ENCODE data around the gene HIVEP3. TPM values are rescaled to one million over a fixed set of nuclear protein-coding genes. Genes with fewer than 3 reads are reported as not detected.

HIVEP3 gene
- total and polyA plus RNA-seq, 4 donors: 7.0 to 14.7 (median 8.8) TPM

GRCh38 chr1:41783189-41783639, 135.5 kb downstream of the HIVEP3 start:
- Histone ChIP-seq H3K9ac (ENCODE audit: insufficient read depth in 1 of 2, low read length in 2 of 2) (no peak overlapping the region), H3K9me3 (ENCODE audit: control insufficient read depth in 4 of 4, insufficient read depth in 3 of 4, low read length in 3 of 4) (no peaks in the 10 kb centered on the region), H3K4me1 (ENCODE audit: control insufficient read depth in 5 of 5, insufficient read depth in 5 of 5, low read length in 5 of 5) (no peaks in the 10 kb centered on the region), H3K4me3 (no peak overlapping the region), H3K27ac (ENCODE audit: low read depth in 1 of 2, low read length in 1 of 2) (no peak overlapping the region), H3K27me3 (ENCODE audit: control insufficient read depth in 3 of 3, insufficient read depth in 3 of 3, low read length in 2 of 3) (no peaks in the 10 kb centered on the region), H3K36me3 (ENCODE audit: control insufficient read depth in 4 of 4, insufficient read depth in 4 of 4, low read length in 4 of 4) (no peaks in the 10 kb centered on the region)
- 57 to 80% methylated on average over 11 of the region's 11 CpGs for WGBS, 2 donors
- no peak for TF ChIP-seq CTCF (IDR thresholded peaks at IDR 0.05; ENCODE audit: control extremely low read depth, extremely low read depth)
- DNase-seq (no peak), ATAC-seq (ENCODE audit: insufficient read depth, low FRiP score) (peak; percentile 47)

- Histone ChIP-seq H3K36me3 (ENCODE audit: control insufficient read depth in 4 of 4, insufficient read depth in 4 of 4, low read length in 4 of 4) (no peaks in the 10 kb centered on the region), H3K4me3 (no peak overlapping the region), H3K9me3 (ENCODE audit: control insufficient read depth in 4 of 4, insufficient read depth in 3 of 4, low read length in 3 of 4) (no peaks in the 10 kb centered on the region), H3K27ac (ENCODE audit: low read depth in 1 of 2, low read length in 1 of 2) (no peak overlapping the region), H3K4me1 (ENCODE audit: control insufficient read depth in 5 of 5, insufficient read depth in 5 of 5, low read length in 5 of 5) (peaks cover 0 to 6% (median 0%) of the 10 kb centered on the region in 5 donors), H3K9ac (ENCODE audit: insufficient read depth in 1 of 2, low read length in 2 of 2) (no peak overlapping the region), H3K27me3 (ENCODE audit: control insufficient read depth in 3 of 3, insufficient read depth in 3 of 3, low read length in 2 of 3) (no peaks in the 10 kb centered on the region)
- WGBS, 2 donors: 96 to 97% methylated on average over 3 of the region's 3 CpGs
- ATAC-seq (ENCODE audit: insufficient read depth, low FRiP score) (no peak), DNase-seq (no peak)
- no peak for TF ChIP-seq CTCF (IDR thresholded peaks at IDR 0.05; ENCODE audit: control extremely low read depth, extremely low read depth)
These were observed 137.8 kb downstream of the HIVEP3 start for GRCh38 chr1:41780916-41781315.

- Histone ChIP-seq H3K4me3 (no peak overlapping the region), H3K27ac (ENCODE audit: low read depth in 1 of 2, low read length in 1 of 2) (no peak overlapping the region), H3K9me3 (ENCODE audit: control insufficient read depth in 4 of 4, insufficient read depth in 3 of 4, low read length in 3 of 4) (no peaks in the 10 kb centered on the region), H3K4me1 (ENCODE audit: control insufficient read depth in 5 of 5, insufficient read depth in 5 of 5, low read length in 5 of 5) (peaks cover 0 to 6% (median 0%) of the 10 kb centered on the region in 5 donors), H3K9ac (ENCODE audit: insufficient read depth in 1 of 2, low read length in 2 of 2) (no peak overlapping the region), H3K36me3 (ENCODE audit: control insufficient read depth in 4 of 4, insufficient read depth in 4 of 4, low read length in 4 of 4) (no peaks in the 10 kb centered on the region), H3K27me3 (ENCODE audit: control insufficient read depth in 3 of 3, insufficient read depth in 3 of 3, low read length in 2 of 3) (no peaks in the 10 kb centered on the region)
- no peak for TF ChIP-seq CTCF (IDR thresholded peaks at IDR 0.05; ENCODE audit: control extremely low read depth, extremely low read depth)
- ATAC-seq (ENCODE audit: insufficient read depth, low FRiP score) (no peak), DNase-seq (no peak)
- 92 to 97% methylated on average over 2 of the region's 2 CpGs for WGBS, 2 donors
These were observed 138.4 kb downstream of the HIVEP3 start for GRCh38 chr1:41780322-41780721.

- H3K9ac ChIP-seq (ENCODE audit: insufficient read depth in 1 of 2, low read length in 2 of 2): no peak overlapping the region
- WGBS, 2 donors: 97% methylated on average over 6 of the region's 6 CpGs
- DNase-seq (no peak), ATAC-seq (ENCODE audit: insufficient read depth, low FRiP score) (no peak)
- H3K4me3 ChIP-seq: no peak overlapping the region
- TF ChIP-seq CTCF (IDR thresholded peaks at IDR 0.05; ENCODE audit: control extremely low read depth, extremely low read depth): no peak
- peaks cover 0 to 6% (median 0%) of the 10 kb centered on the region in 5 donors for H3K4me1 ChIP-seq (ENCODE audit: control insufficient read depth in 5 of 5, insufficient read depth in 5 of 5, low read length in 5 of 5)
- no peaks in the 10 kb centered on the region for H3K36me3 ChIP-seq (ENCODE audit: control insufficient read depth in 4 of 4, insufficient read depth in 4 of 4, low read length in 4 of 4)
- no peaks in the 10 kb centered on the region for H3K27me3 ChIP-seq (ENCODE audit: control insufficient read depth in 3 of 3, insufficient read depth in 3 of 3, low read length in 2 of 3)
- H3K27ac ChIP-seq (ENCODE audit: low read depth in 1 of 2, low read length in 1 of 2): no peak overlapping the region
- no peaks in the 10 kb centered on the region for H3K9me3 ChIP-seq (ENCODE audit: control insufficient read depth in 4 of 4, insufficient read depth in 3 of 4, low read length in 3 of 4)
These were observed 139.4 kb downstream of the HIVEP3 start for GRCh38 chr1:41779360-41779759.
